KMS-11 (cell line): ENCODE data around the gene MCRIP2.

Source experiments
- H2AFZ ChIP-seq: fragments of 200-600 bp; sonication (generic); 2 replicates; pipeline ENCODE4 v1.6.1; 2016; ENCODE audit warnings: antibody characterized with exemption, mixed run types, low read depth
- H3K27ac ChIP-seq: fragments of 200-600 bp; sonication (generic); 2 replicates; pipeline ENCODE4 v1.6.1; 2016; ENCODE audit warnings: mild to moderate bottlenecking, mixed run types
- H3K27me3 ChIP-seq: fragments of 200-600 bp; sonication (generic); 2 replicates; pipeline ENCODE4 v1.6.1; 2017; ENCODE audit warnings: mild to moderate bottlenecking, low read depth, mixed run types, moderate library complexity; ENCODE audit not compliant: insufficient read depth
- H3K36me3 ChIP-seq: fragments of 200-600 bp; sonication (generic); 2 replicates; pipeline ENCODE4 v1.6.1; 2017; ENCODE audit warnings: mild to moderate bottlenecking, mixed run types; ENCODE audit not compliant: insufficient read depth
- H3K4me1 ChIP-seq: fragments of 200-600 bp; sonication (generic); 2 replicates; pipeline ENCODE4 v1.6.1; 2016; ENCODE audit warnings: mild to moderate bottlenecking, low read depth, mixed run types; ENCODE audit not compliant: poor library complexity, severe bottlenecking
- H3K4me2 ChIP-seq: fragments of 200-600 bp; sonication (generic); 2 replicates; pipeline ENCODE4 v1.7.0; 2016; ENCODE audit warnings: mild to moderate bottlenecking, mixed run types
- H3K4me3 ChIP-seq: fragments of 200-600 bp; sonication (generic); IDR thresholded peaks from 2 replicates; pipeline ENCODE4 v1.6.1; 2017; ENCODE audit warnings: low read depth, low read length, mixed read lengths; ENCODE audit not compliant: insufficient read depth
- H3K79me2 ChIP-seq: fragments of 200-600 bp; sonication (generic); 2 replicates; pipeline ENCODE4 v1.6.1; 2016; ENCODE audit warnings: low read depth, mixed run types; ENCODE audit not compliant: insufficient read depth
- H3K9ac ChIP-seq: fragments of 200-600 bp; sonication (generic); 2 replicates; pipeline ENCODE4 v1.6.1; 2016; ENCODE audit warnings: mild to moderate bottlenecking, mixed run types
- H4K20me1 ChIP-seq: fragments of 200-600 bp; sonication (generic); 2 replicates; pipeline ENCODE4 v1.6.1; 2016; ENCODE audit warnings: mild to moderate bottlenecking, mixed run types; ENCODE audit not compliant: insufficient read depth
- CTCF ChIP-seq: fragments of 200-600 bp; sonication (generic); conservative IDR thresholded peaks from 2 replicates; pipeline ENCODE4 v1.6.1; 2017; ENCODE audit warnings: low read depth, mild to moderate bottlenecking, antibody characterized with exemption, low read length, moderate library complexity, mixed read lengths

The MCRIP2 gene

DNA sequence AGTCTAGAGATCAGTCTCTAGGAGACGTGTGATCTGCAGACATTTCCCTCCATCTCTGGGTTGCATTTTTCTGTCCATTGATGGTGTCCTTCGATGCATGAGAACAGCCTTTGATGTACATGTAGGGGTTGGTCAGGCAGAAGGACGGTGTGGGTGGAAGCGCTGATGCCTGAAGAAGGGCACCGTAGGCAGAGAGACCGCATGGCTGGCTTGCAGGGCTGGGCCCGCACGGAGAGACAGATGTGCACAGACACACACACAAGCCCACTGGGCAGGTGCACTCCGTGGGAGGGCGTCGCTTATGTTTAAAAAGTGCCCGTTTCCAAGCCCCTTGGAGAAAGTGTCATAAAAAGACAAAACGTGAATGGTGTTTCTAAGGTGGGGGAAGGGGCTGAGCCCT, 26.5 kb upstream of the MCRIP2 start:
- no peaks in the 10 kb centered on the region for H3K36me3 ChIP-seq
- H3K27ac ChIP-seq = no peak overlapping the region
- no peak for TF ChIP-seq CTCF
- H2AFZ ChIP-seq = no peak overlapping the region
- H3K4me2 ChIP-seq = no peak overlapping the region
- peaks cover 3% of the 10 kb centered on the region; the same call in 1 of the 2 replicates for H3K79me2 ChIP-seq
- no peaks in the 10 kb centered on the region for H3K4me1 ChIP-seq
- no peaks in the 10 kb centered on the region for H3K27me3 ChIP-seq
- no peak overlapping the region for H3K9ac ChIP-seq
- H3K4me3 ChIP-seq = no peak overlapping the region
- no peaks in the 10 kb centered on the region for H4K20me1 ChIP-seq

GRCh38 chr16:616733-617586, 24.7 kb upstream of the MCRIP2 start:
- H3K4me3 ChIP-seq = no peak overlapping the region
- no peak overlapping the region for H2AFZ ChIP-seq
- H3K4me2 ChIP-seq = no peak overlapping the region
- no peak overlapping the region for H3K9ac ChIP-seq
- no peaks in the 10 kb centered on the region for H3K4me1 ChIP-seq
- no peaks in the 10 kb centered on the region for H4K20me1 ChIP-seq
- TF ChIP-seq CTCF = no peak
- no peak overlapping the region for H3K27ac ChIP-seq
- no peaks in the 10 kb centered on the region for H3K36me3 ChIP-seq
- no peaks in the 10 kb centered on the region for H3K27me3 ChIP-seq
- H3K79me2 ChIP-seq = peaks cover 3% of the 10 kb centered on the region; the same call in 1 of the 2 replicates

- Histone ChIP-seq H3K36me3 (no peaks in the 10 kb centered on the region), H3K4me2 (no peak overlapping the region), H3K27me3 (no peaks in the 10 kb centered on the region), H4K20me1 (no peaks in the 10 kb centered on the region), H3K79me2 (peaks cover 3% of the 10 kb centered on the region; the same call in 1 of the 2 replicates), H3K27ac (no peak overlapping the region), H3K4me3 (no peak overlapping the region), H3K9ac (no peak overlapping the region), H3K4me1 (no peaks in the 10 kb centered on the region), H2AFZ (no peak overlapping the region)
- TF ChIP-seq CTCF = no peak
Measured at GRCh38 chr16:617855-618254, 23.8 kb upstream of the MCRIP2 start.

DNA sequence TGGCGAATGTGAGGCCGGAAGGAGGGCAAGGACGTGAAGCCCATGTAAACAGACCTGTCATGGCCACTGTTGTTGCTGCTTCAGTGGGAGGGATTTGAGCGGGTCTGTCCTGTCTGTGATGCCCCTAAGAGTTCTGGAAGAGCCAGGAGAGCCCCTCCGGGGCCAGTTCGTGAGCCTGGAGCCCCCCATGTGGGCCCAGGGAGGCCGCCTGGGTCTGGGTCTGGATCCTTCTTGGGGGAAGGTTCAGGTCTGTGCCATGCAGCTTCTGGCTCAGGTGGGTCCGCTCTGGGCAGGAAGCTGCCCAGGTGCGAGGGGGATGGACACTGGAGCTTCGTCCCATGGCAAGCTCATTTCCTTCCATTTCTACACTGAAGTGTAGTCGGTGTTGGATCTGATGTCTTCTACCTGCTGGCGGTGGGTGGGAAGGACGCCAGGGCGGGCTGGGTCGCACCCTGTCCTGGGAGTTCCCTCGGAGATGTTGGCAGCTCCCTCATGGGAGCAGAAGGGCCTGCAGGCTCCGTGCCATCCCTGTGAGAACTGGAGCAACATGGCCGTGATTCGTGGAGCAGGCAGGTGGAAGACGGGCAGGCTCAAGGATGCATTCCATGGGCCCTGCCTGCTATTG, 22.0 kb upstream of the MCRIP2 start:
- no peak overlapping the region for H3K4me2 ChIP-seq
- H2AFZ ChIP-seq = no peak overlapping the region
- no peak overlapping the region for H3K9ac ChIP-seq
- H3K36me3 ChIP-seq = no peaks in the 10 kb centered on the region
- H3K27ac ChIP-seq = no peak overlapping the region
- H3K79me2 ChIP-seq = peaks cover 3% of the 10 kb centered on the region; the same call in 1 of the 2 replicates
- no peaks in the 10 kb centered on the region for H3K4me1 ChIP-seq
- TF ChIP-seq CTCF = no peak
- no peaks in the 10 kb centered on the region for H4K20me1 ChIP-seq
- H3K4me3 ChIP-seq = no peak overlapping the region
- H3K27me3 ChIP-seq = no peaks in the 10 kb centered on the region
